Ascending aorta (tissue), 2 donors: Measurements from ENCODE around the gene ATP1B2. TPM values are rescaled to one million over a fixed set of nuclear protein-coding genes. Genes with fewer than 3 reads are reported as not detected.

Experiments
- DNase-seq, 2 donors: peaks; one replicate each; pipeline ENCODE4 v3.0.0-alpha.2; 2019; ENCODE audit warnings: low spot score in 2 of 2
- H3K27ac ChIP-seq, 2 donors: fragments of 200-600 bp; sonication (generic); one replicate each; pipeline ENCODE4 v1.5.1; 2016 to 2017; ENCODE audit warnings: mild to moderate bottlenecking in 1 of 2
- H3K27me3 ChIP-seq: fragments of 200-600 bp; sonication (generic); one replicate; pipeline ENCODE4 v1.5.1; 2017
- H3K36me3 ChIP-seq, 2 donors: fragments of 200-600 bp; sonication (generic); one replicate each; pipeline ENCODE4 v1.5.1; 2016
- H3K4me1 ChIP-seq, 2 donors: fragments of 200-600 bp; sonication (generic); one replicate each; pipeline ENCODE4 v1.5.1; 2016 to 2017; ENCODE audit warnings: mild to moderate bottlenecking in 1 of 2
- H3K4me3 ChIP-seq, 2 donors: fragments of 200-600 bp; sonication (generic); one replicate each; pipeline ENCODE4 v1.5.1; 2016 to 2017; ENCODE audit warnings: mild to moderate bottlenecking in 1 of 2
- H3K9me3 ChIP-seq, 2 donors: fragments of 200-600 bp; sonication (generic); one replicate each; pipeline ENCODE4 v1.5.1; 2016
- intact Hi-C: fragments of 100-400 bp; cut with DNase I; formaldehyde crosslinking; loops from one replicate; pipeline ENCODE4 v1.15.1; 2023
- total RNA-seq: library from RNA; depleted of rRNA; stranded (reverse); fragments of >200 nt; gene quantifications from one replicate; pipeline ENCODE4 v1.1.0, GENCODE V29; 2016
- TF ChIP-seq, protein P1 (sequence below), 3 experiments: fragments of 200-600 bp in 2 of 3; fragments of 450-650 bp in 1 of 3; sonication (generic) in 2 of 3; IDR thresholded peaks; one replicate each; pipeline ENCODE4 v1.5.1; 2016 to 2019; ENCODE audit warnings: antibody characterized with exemption in 3 of 3, mild to moderate bottlenecking in 1 of 3, moderate library complexity in 1 of 3

ATP1B2 gene
- total RNA-seq, 1 donor from 2014 or later, result 0.11 TPM

DNA sequence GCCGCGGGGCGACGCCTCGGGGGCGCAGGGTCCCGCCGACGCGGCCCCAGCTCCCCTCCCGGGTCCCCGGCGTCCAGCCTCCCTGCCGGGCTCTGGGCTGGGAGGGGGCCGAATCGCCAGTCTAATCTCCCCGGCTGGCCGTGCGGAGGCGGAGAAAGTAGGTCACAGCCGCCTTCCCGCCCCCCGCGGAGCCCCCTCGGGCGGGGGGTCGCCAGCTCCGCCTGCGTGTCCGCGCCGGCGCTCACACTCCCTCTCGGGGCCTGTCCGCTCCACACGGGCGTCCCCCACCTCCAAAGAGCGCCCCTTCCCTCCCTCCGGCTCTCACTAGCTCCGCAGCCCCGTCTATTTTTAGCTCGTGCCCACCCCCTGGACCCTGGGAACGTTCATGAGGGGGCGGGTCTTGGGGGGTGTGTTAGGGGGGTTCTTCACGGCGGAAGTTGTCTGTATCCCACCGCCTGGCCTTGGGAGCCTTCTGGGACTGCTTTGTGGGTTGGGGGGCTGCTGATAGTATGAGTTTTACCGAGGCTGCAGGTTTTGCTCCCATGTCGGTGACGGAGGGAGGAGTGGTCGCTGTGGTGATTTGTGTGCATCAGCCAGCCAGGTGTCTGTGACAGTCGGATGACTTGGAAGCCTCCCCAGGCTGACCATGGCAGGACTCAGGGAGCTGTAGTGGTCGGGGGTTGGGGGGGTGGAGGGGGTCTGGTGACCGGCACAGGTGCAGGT is 1.1 kb downstream of the ATP1B2 start:
- H3K4me1 ChIP-seq, result peaks cover 13 to 17% of the 10 kb centered on the region in 2 donors
- no peak for DNase-seq
- H3K27ac ChIP-seq, result peak overlapping the region in 1 of 2 donors; percentile 19
- no peaks in the 10 kb centered on the region for H3K36me3 ChIP-seq
- TF ChIP-seq, protein P1, sequence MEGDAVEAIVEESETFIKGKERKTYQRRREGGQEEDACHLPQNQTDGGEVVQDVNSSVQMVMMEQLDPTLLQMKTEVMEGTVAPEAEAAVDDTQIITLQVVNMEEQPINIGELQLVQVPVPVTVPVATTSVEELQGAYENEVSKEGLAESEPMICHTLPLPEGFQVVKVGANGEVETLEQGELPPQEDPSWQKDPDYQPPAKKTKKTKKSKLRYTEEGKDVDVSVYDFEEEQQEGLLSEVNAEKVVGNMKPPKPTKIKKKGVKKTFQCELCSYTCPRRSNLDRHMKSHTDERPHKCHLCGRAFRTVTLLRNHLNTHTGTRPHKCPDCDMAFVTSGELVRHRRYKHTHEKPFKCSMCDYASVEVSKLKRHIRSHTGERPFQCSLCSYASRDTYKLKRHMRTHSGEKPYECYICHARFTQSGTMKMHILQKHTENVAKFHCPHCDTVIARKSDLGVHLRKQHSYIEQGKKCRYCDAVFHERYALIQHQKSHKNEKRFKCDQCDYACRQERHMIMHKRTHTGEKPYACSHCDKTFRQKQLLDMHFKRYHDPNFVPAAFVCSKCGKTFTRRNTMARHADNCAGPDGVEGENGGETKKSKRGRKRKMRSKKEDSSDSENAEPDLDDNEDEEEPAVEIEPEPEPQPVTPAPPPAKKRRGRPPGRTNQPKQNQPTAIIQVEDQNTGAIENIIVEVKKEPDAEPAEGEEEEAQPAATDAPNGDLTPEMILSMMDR (IDR thresholded peaks at IDR 0.05), result no peak
- intact Hi-C loops, result no loop called here
- H3K9me3 ChIP-seq, result no peaks in the 10 kb centered on the region
- H3K4me3 ChIP-seq, result peak overlapping the region; percentile 54 to 69
- peaks cover 14% of the 10 kb centered on the region for H3K27me3 ChIP-seq

DNA sequence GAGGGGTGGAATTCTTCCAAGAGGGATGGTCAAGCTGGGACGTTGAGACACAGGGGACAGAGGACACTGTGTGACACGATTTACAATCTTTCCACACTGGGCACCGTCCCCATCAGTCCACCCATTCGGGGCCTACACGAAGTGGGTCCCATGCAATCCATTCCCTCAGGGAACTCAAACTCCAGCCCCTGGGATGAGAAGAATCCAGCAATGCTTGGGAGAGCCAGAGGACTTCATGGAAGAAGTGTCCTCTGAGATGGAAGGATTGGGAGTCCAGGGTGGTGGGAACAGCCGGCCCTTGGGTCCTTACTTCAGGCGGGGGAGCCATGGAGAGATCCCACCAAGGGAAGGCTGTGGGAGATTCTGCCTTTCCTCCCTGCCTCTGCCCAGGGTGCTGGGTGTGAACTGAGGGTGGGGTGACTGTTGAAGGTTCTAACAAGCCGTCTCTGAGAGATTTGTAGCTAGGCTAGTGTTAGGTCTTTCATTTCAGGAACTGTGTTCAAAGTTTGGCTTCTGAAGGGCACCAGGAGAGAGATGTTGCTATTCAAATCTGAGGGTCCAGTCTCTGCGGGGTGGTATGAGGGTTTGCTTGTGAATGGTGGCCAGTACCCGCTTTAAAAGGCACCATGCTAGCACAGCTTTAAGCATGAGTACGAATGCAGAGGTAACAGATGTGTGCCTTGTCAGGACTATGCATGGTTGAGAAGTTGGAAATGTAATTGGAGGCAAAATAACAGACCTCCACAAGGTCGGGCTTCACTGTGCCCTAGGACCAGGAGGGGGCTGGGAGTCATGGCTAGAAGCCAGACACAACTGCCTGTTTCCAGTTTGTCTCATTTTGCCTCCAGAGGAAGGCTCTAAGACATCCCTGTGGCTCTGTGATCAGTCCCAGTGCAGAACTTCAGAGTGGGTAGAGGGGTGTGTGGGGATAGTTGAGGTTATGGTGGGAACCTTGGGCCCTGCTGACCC is 1.9 kb downstream of the ATP1B2 start:
- peaks cover 13 to 22% of the 10 kb centered on the region in 2 donors for H3K4me1 ChIP-seq
- H3K27ac ChIP-seq, result no peak overlapping the region
- TF ChIP-seq, protein P1 (IDR thresholded peaks at IDR 0.05), result no peak
- H3K36me3 ChIP-seq, result no peaks in the 10 kb centered on the region
- H3K9me3 ChIP-seq, result no peaks in the 10 kb centered on the region
- DNase-seq, result no peak
- no peak overlapping the region for H3K4me3 ChIP-seq
- intact Hi-C loops, result no loop called here
- peaks cover 14% of the 10 kb centered on the region for H3K27me3 ChIP-seq

DNA sequence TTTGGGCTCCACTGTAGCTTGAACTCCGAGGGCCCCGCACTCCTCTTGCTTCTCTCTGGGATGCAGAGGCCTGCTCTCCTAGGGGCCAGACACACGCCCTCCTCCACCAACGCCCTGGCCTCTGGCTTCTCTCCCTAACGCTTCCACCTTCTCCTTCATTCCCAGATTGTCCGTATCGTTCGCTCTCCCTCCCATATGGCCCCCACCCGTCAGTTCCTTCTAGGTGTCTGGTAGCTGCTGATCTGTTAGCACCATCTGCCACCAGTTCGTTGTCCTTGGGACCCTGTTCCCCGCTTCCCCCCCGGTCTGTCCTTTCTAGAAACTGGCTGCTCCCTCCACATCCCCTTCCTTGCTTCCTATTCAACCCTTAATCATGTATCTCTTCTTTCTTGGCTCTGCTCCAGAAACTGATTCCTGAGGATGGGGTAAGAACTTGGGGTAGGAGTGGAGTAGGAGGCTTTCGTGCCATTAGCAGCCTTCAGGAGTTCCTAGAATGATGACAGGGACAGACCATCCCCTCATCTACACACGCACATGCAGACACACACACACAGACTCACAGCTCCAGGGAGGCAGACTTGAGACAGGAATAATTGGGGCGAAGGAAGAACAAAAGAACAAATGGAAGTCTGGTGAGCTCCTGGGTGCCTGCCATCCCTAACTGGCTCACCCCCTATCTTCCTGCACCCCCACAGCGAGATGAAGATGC is 4.3 kb downstream of the ATP1B2 start:
- Histone ChIP-seq H3K4me3 (no peak overlapping the region), H3K27me3 (peaks cover 14% of the 10 kb centered on the region), H3K4me1 (peaks cover 13 to 22% of the 10 kb centered on the region in 2 donors), H3K27ac (no peak overlapping the region), H3K36me3 (no peaks in the 10 kb centered on the region), H3K9me3 (no peaks in the 10 kb centered on the region)
- TF ChIP-seq, protein P1 (IDR thresholded peaks at IDR 0.05), result no peak
- intact Hi-C loops, result no loop called here
- DNase-seq, result no peak

DNA sequence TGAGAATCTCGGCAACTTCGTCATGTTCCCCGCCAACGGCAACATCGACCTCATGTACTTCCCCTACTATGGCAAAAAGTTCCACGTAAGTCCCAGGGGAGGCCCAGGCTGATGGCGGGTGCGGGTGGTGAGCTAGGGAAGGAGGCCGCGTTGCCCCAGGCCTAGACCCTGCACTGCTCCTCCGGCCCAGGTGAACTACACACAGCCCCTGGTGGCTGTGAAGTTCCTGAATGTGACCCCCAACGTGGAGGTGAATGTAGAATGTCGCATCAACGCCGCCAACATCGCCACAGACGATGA is 4.8 kb downstream of the ATP1B2 start:
- H3K27ac ChIP-seq, result no peak overlapping the region
- intact Hi-C loops, result no loop called here
- TF ChIP-seq, protein P1 (IDR thresholded peaks at IDR 0.05), result no peak
- peaks cover 13 to 19% of the 10 kb centered on the region in 2 donors for H3K4me1 ChIP-seq
- peaks cover 13% of the 10 kb centered on the region for H3K27me3 ChIP-seq
- DNase-seq, result no peak
- no peaks in the 10 kb centered on the region for H3K36me3 ChIP-seq
- no peaks in the 10 kb centered on the region for H3K9me3 ChIP-seq
- H3K4me3 ChIP-seq, result no peak overlapping the region

DNA sequence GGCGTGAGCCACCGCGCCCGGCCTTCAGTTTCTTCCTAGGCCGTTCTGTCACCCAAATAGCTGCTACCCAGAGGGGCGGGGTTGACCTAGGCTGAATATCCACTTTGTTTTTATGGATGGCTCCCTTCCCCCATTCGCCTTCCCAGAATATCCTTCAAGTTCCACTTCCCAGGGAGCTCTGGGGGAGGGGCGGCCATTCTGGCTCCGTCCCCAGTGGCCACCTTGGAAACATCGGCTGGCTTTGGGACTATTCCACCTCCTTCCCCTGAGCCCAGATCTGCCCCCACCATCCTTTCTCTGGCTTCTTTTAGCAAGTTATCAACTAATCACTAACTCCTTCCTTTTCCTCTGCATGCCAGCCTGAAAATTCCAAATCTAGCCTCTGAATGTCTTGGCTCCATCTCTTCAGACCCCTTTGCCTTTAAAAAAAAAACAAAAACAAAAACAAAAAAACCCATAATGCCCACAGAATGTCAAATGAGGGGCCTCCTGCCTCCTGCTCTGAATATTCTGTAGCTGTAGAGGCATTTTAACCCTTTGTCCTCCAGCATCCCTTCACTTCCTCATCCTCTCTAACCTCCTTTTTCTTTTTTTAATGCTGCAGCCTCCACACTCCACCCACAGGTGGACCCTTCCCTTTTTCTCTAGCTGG is 6.4 kb downstream of the ATP1B2 start:
- no peak overlapping the region for H3K4me3 ChIP-seq
- H3K27ac ChIP-seq, result no peak overlapping the region
- H3K9me3 ChIP-seq, result no peaks in the 10 kb centered on the region
- TF ChIP-seq, protein P1 (IDR thresholded peaks at IDR 0.05), result no peak
- no peaks in the 10 kb centered on the region for H3K36me3 ChIP-seq
- no peaks in the 10 kb centered on the region for H3K27me3 ChIP-seq
- intact Hi-C loops, result no loop called here
- H3K4me1 ChIP-seq, result peaks cover 0 to 6% of the 10 kb centered on the region in 2 donors
- DNase-seq, result no peak
